ENCODE data around the gene PSEN1.

Gene PSEN1

GRCh38 chr14:73221945-73222344 lies 85.6 kb downstream of the PSEN1 start:
- no peak for DNase-seq

GRCh38 chr14:73223049-73223448 lies 86.7 kb downstream of the PSEN1 start:
- no peak for DNase-seq

GRCh38 chr14:73225496-73225895 lies 89.2 kb downstream of the PSEN1 start:
- DNase-seq: no peak

GRCh38 chr14:73227812-73228781 lies 91.8 kb downstream of the PSEN1 start:
- no peak for DNase-seq

- no peak for DNase-seq
Observed at GRCh38 chr14:73230051-73230450, 93.7 kb downstream of the PSEN1 start.

- DNase-seq: no peak
Observed at GRCh38 chr14:73231981-73232851, 95.9 kb downstream of the PSEN1 start.

- DNase-seq: no peak
Observed at GRCh38 chr14:73232984-73233383, 96.7 kb downstream of the PSEN1 start.

GRCh38 chr14:73233564-73233963 lies 97.3 kb downstream of the PSEN1 start:
- DNase-seq: no peak

GRCh38 chr14:73234029-73234428 lies 97.7 kb downstream of the PSEN1 start:
- DNase-seq: no peak

GRCh38 chr14:73234586-73235394 lies 98.5 kb downstream of the PSEN1 start:
- DNase-seq: no peak

GRCh38 chr14:73235531-73236155 lies 99.3 kb downstream of the PSEN1 start:
- no peak for DNase-seq

- DNase-seq: no peak
Observed at GRCh38 chr14:73236157-73236556, 99.8 kb downstream of the PSEN1 start.

GRCh38 chr14:73236752-73237218 lies 100.5 kb downstream of the PSEN1 start:
- DNase-seq: no peak

- no peak for DNase-seq
Observed at GRCh38 chr14:73237219-73237785, 101.0 kb downstream of the PSEN1 start, which contains the start of gene PAPLN. PAPLN (plus strand) TSS chr14:73237506; CDS start chr14:73239779, 2,273 bp downstream.

- no peak for DNase-seq
Observed at GRCh38 chr14:73237786-73238423, 101.6 kb downstream of the PSEN1 start.

- no peak for DNase-seq
Observed at GRCh38 chr14:73238424-73238852, 102.1 kb downstream of the PSEN1 start.

GRCh38 chr14:73238941-73239340 lies 102.6 kb downstream of the PSEN1 start:
- DNase-seq: no peak

- no peak for DNase-seq
Observed at GRCh38 chr14:73239393-73240241, 103.3 kb downstream of the PSEN1 start.

- DNase-seq: no peak
Observed at GRCh38 chr14:73240816-73241480, 104.6 kb downstream of the PSEN1 start.
